Right lobe of liver (tissue), 6 donors: ENCODE measurements around the gene TCF7L2. TPM values are rescaled to one million over a fixed set of nuclear protein-coding genes. Genes with fewer than 3 reads are reported as not detected.

Experiments used
- ATAC-seq, 4 donors: fragments of 200-7000 bp; cut with Tn5 transposase; one replicate each; pipeline ENCODE4 v1.9.1; 2020; ENCODE audit warnings: mild to moderate bottlenecking in 4 of 4, moderate library complexity in 4 of 4
- DNase-seq, 3 donors: peaks; one replicate each; pipeline ENCODE4 v3.0.0-alpha.2; 2020
- H3K27ac ChIP-seq, 3 donors: fragments of 200-600 bp; one replicate each; pipeline ENCODE4 v1.8.0; 2022
- H3K27me3 ChIP-seq, 2 donors: fragments of 200-600 bp; one replicate each; pipeline ENCODE4 v1.8.0; 2022
- H3K36me3 ChIP-seq, 4 donors: fragments of 200-600 bp; sonication (generic) in 1 of 4; one replicate each; pipeline versions ENCODE4 v1.5.1 to v1.8.0; 2017 to 2022; ENCODE audit warnings: control low read depth in 1 of 4
- H3K4me1 ChIP-seq, 4 donors: fragments of 200-600 bp; sonication (generic) in 1 of 4; one replicate each; pipeline versions ENCODE4 v1.5.1 to v1.8.0; 2017 to 2022; ENCODE audit warnings: control low read depth in 1 of 4
- H3K4me3 ChIP-seq, 3 donors: fragments of 200-600 bp; one replicate each; pipeline ENCODE4 v1.8.0; 2022
- H3K9me3 ChIP-seq, 4 donors: fragments of 200-600 bp; sonication (generic) in 1 of 4; one replicate each; pipeline versions ENCODE4 v1.5.1 to v1.8.0; 2017 to 2022; ENCODE audit warnings: control low read depth in 1 of 4
- CTCF ChIP-seq, 4 donors: fragments of 200-600 bp in 3 of 4; fragments of 450-650 bp in 1 of 4; IDR thresholded peaks; one replicate each; pipeline versions ENCODE4 v1.5.1 to v1.8.0; 2016 to 2022; ENCODE audit warnings: antibody characterized with exemption in 4 of 4, mild to moderate bottlenecking in 2 of 4
- POLR2A ChIP-seq: fragments of 450-650 bp; IDR thresholded peaks from one replicate; pipeline ENCODE4 v1.6.1; 2017; ENCODE audit warnings: antibody characterized with exemption, mild to moderate bottlenecking
- WGBS: methylation state at CpG from one replicate; pipeline ENCODE4 v1.1.6; 2018; ENCODE audit warnings: low coverage, low lambda C conversion rate; ENCODE audit not compliant: insufficient coverage; ENCODE audit errors: missing lambda C conversion rate; 5-methylcytosine and 5-hydroxymethylcytosine counted together
- intact Hi-C, 2 donors: fragments of 100-400 bp; cut with DNase I; formaldehyde crosslinking; loops; one replicate each; pipeline versions ENCODE4 v1.11.2 to v1.14.1; 2022
- total RNA-seq, 6 experiments: library from RNA; depleted of rRNA in 2 of 6; stranded (reverse); fragments of >200 nt in 2 of 6; fragmentation: NEBNext Ultra II Directional in 3 of 6; extraction: Animal tissue kit (Norgen Biotek cat#: 25700) in 3 of 6; gene quantifications; one replicate each; pipeline versions ENCODE4 v1.1.0 to v1.2.4, GENCODE V29; 2016 to 2023
- donor health status: DM: no; HTN: yes; CAD: no.
- donor health status: DM: no; HTN: no; CAD: no.
- donor health status: DM: no; HTN: no; CAD: no.
- donor health status: DM: no; HTN: yes; CAD: no.
- donor health status: DM: no; HTN: yes; CAD: no.

The TCF7L2 gene
- total RNA-seq, 6 experiments from 2014 or later, result 9.4 to 33.2 (median 16.7) TPM

GRCh38 chr10:113216102-113216501, 266.1 kb downstream of the TCF7L2 start:
- TF ChIP-seq POLR2A (no peak), CTCF (IDR thresholded peaks at IDR 0.05) (no peak)
- no peak overlapping the region for H3K4me3 ChIP-seq
- intact Hi-C loops, result no loop called here
- H3K36me3 ChIP-seq, result no peaks in the 10 kb centered on the region
- ATAC-seq, result no peak
- H3K27me3 ChIP-seq, result no peaks in the 10 kb centered on the region
- H3K27ac ChIP-seq, result no peak overlapping the region
- no peak for DNase-seq
- H3K4me1 ChIP-seq, result no peaks in the 10 kb centered on the region
- no peaks in the 10 kb centered on the region for H3K9me3 ChIP-seq
- WGBS, result 23% methylated on average over 3 of the region's 3 CpGs
